Amniotic epithelial cell (primary cell): ENCODE measurements around the gene CLK3.
"Not testable (repeated sequence)": the region's sequence is repeated elsewhere in the genome, so short reads cannot be mapped to it uniquely, and the experiment has no call there.

Experiments
- DNase-seq: peaks from one replicate; pipeline ENCODE4 v3.0.0-alpha.2; 2010; ENCODE audit warnings: low read depth

The CLK3 gene

DNA sequence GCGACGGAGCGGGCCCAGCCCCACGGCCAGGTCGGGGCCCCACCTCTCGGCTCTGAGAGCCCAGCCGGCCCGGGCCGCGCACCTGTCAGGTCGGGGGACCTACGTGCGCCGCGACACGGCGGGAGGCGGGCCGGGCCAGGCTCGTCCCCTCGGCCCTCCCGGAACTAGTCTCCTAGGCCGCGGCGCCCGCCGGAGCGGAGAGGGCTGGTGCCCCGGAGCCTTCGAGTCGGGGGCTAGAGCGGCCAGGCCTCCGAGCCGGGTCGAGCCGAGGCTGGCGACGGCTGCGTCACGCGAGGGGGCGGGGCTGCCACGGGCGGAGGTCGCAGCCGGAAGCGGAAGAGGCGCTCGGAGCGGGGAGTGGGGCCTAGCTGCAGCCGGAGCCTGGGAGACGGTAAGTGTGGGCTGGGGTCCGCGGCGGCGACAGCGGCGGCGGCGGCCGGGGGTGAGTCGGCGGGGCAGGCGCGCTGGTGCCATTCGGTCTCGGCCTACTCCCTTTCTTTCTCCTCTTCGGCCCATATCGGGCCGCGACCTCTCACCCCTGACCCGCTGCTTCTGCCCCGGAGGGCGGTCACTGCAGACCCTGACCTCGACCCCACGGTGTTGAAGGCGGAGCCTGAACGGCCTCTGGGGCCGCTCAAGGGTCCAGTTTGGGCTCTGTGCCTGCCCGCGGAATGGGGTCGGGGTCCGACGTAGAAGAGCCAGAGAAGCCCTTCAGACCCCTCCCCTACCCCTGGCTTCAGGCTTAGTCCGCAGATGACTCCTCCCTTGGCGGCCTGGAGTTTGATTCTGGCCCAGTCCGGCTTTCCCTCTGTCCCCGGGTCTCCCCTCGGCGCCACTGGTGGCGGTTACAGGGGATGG lies at the start of gene CLK3:
TSS of gene CLK3 (plus strand) at position 329 of the 858 bp plus-strand sequence. CDS start 3,361 bp downstream, outside the sequence.
- DNase-seq, result peak; percentile 85

- no peak for DNase-seq
Observed at GRCh38 chr15:74568594-74568993, 47.0 kb upstream of the CLK3 start.

- no peak for DNase-seq
Observed at GRCh38 chr15:74569731-74570070, 45.9 kb upstream of the CLK3 start.

DNA sequence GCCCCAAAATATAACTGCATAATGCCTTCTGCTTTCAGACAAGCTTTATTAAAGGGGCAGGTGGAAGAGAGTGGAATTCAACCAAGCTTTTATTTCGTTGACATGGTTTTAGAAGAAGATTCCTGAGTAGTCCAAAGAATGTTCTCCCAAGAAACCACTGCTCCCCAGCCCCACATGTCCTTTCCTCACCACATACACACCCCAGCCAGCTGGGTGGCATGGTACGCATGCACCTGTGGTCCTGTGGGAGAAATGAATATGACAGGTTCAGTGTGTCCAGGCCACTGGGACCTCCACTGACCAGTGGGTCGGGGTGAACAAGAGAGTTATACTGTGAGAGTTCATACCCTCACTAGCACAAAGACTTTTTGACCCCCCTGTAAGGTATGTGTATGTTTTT lies 44.4 kb upstream of the CLK3 start:
- no peak for DNase-seq

DNA sequence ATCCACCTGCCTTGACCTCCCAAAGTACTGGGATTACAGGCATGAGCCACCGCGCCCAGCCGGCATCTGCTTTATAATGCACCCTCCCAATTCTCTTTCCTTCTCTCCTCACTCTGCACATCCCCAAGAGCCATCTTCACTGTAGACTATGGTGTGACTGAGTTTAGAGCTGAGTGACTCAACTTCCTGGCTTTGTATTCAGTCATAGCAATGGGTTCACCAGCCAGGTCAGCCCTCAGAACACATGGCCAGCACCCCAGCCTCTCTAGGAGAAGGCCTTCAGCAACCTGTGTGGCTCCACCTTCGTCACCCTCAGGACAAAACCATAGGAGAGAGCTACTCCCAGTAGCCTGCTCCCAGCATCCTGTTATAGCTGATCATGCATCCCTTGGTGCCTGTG lies 41.6 kb upstream of the CLK3 start:
- DNase-seq, result no peak

- DNase-seq, result no peak
Observed at GRCh38 chr15:74578496-74578994, 37.1 kb upstream of the CLK3 start.

- no peak for DNase-seq
Observed at GRCh38 chr15:74579001-74579400, 36.6 kb upstream of the CLK3 start.

GRCh38 chr15:74580538-74581350 lies 34.9 kb upstream of the CLK3 start:
- no peak for DNase-seq

DNA sequence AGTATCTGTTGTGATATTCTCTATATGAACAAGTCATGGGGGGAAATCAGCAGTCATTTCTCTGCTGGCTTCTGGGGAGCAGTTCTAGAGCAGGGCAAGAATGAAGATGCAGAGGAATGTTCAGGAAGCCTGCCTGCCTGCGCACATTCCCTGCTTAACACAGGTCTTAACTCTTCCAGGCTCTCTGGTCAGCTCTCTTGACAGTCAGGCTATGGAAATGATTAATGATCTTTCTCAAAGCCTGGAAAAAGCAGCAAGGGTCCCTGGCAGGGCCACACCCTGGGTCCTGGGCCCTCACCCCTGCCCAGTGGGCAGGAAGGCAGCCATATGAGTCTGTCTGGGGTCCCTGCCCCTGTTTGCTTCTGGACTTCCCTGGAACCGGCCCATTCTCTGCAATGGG lies 31.4 kb upstream of the CLK3 start:
- DNase-seq, result no peak

DNA sequence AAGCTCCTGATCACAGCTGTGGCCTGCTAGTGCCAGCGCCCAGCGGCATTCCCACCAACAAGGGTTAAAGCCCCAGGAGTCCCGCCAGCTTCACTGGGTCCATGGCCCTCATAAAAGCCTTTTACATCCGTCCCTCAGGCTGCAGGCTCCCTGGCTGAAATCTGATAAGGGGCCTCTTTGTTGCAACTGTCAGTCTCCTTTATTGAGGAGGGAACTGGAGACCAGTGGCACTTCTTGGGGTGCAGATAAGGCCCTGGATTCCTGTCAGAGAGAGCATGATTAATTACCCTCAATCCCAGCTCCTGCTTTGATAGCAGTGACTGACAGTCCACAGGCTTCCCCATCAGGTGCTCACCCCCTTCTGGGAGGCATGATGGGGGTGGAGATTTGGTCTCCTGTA lies 30.9 kb upstream of the CLK3 start:
- DNase-seq, result no peak

- no peak for DNase-seq
Observed at GRCh38 chr15:74585191-74585590, 30.4 kb upstream of the CLK3 start.

DNA sequence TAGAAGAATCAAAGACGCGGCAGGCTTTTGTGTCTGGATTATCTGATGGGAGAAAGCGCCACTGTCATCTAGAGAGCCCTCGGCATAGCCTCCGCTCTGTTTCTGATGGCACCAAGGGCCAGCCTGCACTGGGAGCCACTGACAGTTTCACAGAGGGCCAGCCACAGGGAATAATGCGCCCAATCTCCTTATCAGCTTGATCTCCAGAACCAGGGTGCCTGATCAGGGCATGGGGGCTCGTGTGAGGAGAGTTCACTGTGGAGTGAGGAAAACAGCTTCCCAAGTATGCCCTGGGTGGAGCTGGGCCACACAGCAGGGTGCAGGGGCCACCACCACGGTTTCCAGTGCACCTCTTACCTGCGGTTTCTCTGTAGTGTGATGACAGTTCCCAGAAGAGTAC lies 29.8 kb upstream of the CLK3 start:
- no peak for DNase-seq

DNA sequence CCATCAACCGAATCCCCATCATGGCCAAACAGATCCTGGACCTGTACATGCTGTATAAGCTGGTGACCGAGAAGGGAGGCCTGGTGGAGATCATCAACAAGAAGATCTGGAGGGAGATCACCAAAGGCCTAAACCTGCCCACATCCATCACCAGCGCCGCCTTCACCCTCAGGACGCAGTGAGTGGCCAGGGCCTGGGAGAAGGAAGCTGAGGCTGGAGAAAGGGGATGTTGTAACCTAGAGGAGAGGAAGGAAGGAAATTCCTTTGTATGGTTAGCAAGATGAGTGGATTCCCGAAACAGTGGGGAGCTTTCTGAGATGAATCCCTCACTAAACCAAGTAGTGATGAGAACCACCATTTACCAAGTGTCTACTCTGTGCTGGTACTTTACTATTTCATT lies 25.8 kb upstream of the CLK3 start:
- no peak for DNase-seq

- no peak for DNase-seq
Observed at GRCh38 chr15:74592222-74592621, 23.4 kb upstream of the CLK3 start.

DNA sequence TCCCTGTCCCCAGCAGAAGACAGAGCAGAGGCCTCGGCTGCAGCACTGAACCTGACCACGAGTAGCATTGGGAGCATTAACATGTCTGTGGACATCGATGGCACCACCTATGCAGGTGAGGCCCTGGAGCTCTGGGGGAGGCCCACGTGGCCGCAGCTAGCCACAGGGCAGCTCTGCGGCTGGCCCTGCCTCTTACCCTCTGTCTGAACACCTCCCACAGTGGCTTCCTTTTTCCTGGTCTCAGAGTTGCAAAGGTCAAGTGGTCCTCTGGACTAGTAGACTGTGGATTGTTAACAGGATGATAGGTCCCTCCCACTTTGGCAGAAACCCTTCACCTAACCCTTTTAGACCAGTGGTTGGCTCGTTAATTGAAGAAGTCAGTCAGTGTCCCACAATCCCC lies 22.5 kb upstream of the CLK3 start:
- no peak for DNase-seq

DNA sequence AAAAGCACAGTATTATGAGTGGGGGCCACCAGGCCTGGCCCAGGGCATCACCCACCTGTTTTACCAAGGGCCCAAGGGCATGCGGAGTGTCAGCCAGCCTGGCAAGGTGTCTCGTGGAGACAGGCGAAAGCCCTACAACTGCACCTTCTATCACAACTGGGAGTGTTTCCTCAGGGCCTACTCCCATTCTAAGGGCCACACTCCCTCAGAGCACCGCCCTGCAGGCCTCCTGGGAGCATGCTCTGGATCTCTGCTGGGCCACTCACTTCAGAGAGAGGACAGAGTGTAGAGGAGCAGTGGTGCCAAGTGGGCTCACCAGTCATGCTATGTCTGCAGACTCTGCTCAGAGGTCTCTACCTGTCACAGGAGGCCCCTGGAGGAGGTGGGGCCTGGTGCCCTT lies 21.2 kb upstream of the CLK3 start:
- DNase-seq, result no peak

- DNase-seq, result no peak
Observed at GRCh38 chr15:74595271-74595670, 20.4 kb upstream of the CLK3 start.

DNA sequence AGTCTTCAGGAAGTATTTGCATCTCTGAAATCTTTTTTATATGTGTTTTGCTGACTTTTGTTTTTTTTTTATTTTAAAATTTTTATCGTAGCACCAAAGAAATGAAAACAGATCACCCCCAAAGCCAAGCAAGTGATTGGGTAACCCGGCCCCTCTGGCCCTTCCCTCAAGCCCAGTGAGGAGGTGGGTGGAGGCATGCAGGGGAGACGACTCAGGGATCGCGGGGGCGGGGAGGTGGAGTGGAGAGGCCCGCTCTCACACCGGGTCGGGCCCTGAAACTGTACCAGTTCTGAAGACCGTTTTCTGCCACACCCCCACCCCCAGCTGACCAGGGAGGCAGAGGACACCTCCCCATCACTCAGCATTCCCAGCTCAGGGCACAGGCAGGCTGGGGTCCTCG lies 18.9 kb upstream of the CLK3 start:
- DNase-seq, result not testable (repeated sequence)

DNA sequence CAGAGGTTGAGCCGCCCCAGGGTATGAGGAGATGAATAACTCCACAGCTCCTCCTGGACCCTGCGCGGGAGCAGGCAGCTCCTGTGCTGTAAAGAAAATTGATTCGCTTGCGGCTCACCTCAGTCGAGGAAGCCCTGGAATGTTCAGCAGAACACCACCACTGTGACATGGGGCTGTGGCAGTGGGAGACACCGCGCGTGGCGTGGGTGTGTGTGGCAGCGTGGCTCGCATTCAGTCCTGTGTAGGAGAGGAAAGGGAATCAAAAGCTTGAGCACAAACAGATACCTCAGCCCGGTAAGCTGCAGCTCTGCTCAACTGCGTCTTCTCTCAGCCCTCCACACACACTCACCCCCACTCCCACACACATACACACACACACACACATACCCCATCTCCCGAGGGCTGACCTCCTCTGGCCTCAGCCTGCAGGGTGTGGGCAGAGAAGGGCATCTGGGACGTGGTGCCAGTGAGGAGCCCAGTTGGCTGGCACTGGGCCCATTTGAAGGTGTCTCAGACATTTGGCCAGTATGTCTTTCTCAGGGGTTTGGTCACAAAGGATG lies 18.4 kb upstream of the CLK3 start:
- DNase-seq, result not testable (repeated sequence)

DNA sequence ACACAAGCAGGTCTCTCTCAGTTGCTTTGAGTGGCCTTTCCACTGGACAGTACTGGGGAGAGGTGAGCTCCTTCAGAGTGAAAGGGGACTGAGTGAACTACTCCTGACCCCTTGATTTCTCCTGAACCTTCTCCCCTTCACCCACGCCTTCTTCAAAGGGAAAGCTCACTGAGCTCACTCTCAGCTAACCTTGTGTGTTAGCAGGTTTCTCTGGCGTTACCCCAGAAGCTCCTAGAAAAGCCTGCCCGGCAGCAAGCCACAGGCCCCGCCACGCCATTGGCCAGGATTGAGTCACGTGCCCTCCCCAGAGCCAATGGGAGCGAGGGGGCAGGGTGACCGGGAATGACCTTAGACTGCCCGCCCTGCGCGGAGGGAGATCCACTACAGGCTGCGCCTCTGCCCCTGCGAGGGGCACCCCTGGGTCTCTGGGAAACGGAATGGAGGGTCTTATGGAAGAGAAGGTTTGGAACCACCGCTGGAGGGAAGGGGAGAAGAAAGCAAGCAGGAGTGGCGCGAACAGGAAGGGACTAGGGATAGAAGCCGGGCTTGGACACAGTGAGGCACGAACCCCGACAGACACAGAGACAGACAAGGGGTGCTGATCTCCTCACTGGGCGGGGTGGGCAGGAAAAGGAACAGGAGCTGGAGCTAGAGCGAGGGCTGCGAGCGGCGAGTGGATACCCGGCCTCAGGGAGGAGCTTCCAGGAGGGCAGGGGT lies 17.4 kb upstream of the CLK3 start:
- peak; percentile 88 for DNase-seq

DNA sequence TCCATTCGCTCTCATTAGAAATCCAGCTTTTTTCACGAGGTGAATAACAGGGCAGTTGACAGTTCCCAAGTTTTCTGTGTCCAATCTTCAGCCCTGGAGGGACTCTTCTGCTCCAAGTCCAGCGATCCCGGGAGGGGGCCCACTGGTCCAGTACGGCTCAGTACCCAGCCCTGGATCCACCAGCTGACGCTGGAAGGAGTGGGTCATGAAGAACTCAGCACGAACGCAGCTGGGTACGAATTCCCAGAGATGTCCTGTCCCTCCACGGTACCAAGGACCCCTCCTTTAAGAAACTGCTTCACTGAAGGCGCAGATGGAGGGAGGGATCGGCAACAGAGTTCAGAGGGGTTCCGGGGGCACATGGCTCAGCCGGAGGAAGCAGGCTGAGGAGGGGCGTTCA lies 16.5 kb upstream of the CLK3 start:
- no peak for DNase-seq
